ENCODE results near the gene ZNF581.

Gene ZNF581

DNA sequence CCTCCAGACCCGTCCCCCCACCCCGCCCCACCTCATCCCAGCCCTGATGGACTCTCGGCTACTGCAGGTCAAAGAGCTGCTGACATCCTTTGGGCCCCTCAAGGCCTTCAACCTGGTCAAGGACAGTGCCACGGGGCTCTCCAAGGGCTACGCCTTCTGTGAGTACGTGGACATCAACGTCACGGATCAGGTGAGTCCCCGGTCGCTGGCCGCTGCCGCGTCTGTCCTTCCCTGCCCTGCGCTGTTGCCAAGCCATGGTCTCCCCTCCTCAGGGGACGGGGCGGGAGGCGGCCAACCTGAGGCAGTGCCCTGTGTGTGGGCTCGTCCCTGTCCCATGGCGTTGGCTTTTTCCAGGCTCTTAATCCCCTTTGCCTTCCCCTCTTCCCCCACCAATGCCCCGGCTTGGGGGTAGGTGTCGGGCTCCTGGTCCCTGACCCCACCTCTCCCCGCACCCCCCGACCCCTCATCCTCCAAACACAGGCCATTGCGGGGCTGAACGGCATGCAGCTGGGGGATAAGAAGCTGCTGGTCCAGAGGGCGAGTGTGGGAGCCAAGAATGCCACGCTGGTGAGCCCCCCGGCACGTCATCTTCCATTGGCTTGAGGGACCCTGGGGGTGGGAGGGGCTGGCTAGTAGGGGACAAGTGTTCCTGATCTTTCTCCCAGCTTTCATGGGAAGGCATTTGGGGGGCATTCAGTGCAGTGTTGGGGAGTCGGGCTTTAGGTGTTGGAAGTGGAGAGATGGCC, 25.3 kb downstream of the ZNF581 start:
- DNase-seq, result no peak

DNA sequence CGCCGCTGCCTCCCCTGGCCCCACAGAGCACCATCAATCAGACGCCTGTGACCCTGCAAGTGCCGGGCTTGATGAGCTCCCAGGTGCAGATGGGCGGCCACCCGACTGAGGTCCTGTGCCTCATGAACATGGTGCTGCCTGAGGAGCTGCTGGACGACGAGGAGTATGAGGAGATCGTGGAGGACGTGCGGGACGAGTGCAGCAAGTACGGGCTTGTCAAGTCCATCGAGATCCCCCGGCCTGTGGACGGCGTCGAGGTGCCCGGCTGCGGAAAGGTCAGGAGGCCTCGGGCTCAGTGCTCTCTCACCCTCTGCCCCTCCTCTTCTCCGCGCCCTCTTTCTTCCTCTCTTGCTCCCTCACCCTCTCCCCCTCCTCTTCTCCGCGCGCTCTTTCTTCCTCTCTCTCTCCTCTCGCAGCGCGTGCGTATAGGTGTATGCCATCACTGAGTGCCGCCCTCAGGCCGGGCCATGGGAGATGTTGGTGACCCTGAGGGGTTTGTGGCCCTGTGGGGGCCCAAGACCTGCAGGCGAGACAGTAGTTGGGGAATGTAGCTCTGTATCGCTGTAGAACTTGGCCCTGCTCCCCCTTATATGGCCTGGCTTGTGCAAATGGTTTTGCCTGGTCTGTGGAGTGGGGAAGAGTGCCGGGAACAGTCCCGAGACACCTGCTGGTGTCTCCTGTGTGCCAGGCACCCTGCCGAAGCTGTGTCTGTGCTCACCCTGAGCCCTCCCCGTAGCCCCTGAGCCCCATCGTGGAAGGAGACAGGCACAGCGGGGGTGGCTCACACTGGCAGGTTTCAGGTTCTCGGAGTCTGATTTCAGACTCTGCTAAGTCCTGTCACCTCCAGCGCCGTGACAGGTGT, 26.2 kb downstream of the ZNF581 start:
- no peak for DNase-seq

DNA sequence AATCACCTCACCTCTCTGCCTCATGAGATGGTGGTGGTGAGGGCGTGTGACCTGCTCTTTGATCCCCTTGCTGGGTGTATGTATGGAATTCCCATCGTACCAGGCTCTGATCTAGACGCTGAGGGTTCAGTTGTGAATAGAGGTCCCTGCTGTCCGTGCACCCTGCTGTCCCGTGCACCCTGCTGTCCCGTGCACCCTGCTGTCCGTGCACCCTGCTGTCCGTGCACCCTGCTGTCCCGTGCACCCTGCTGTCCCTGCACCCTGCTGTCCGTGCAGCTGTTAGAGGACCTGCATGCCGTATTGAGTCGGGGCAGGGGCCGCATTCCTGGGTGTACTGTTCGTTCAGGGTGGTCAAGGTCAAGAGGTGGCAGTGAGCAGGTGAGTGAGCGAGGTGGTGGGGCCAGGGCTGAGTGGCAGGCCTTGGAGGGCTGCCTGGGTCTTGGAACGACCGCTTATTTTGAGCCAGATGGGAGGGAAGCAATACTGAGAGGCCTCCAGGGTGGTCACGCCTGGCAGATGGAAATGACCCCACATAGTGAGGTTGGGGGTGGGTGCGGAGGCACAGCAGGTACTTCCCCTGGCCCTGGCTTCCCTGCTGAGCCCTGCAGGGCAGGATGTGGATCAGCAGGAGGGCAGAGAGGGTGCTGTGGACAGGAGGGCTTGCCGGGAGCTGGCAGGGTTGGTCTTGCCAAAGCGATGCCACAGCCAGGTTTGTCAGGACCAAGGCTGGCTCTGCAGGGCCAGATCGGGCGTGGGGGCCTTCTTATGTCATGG, 27.0 kb downstream of the ZNF581 start:
- peak; percentile 40 for DNase-seq

DNA sequence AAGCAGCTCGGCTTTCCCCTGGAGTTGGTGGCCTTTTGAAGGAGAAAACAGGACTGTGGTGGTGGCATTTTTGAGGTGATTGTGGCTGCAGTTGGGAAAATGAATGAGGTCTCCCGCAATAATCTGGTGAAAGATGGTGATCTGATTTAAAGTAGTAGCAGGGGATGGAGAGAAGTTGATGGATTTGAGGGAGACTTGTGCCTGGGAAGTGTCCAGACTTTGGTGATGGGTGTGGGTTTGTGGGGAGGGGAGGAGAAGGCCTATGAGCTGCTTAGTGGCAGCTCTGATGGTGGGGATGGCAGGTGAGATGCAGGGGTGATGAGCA, 27.6 kb downstream of the ZNF581 start:
- DNase-seq, result no peak

DNA sequence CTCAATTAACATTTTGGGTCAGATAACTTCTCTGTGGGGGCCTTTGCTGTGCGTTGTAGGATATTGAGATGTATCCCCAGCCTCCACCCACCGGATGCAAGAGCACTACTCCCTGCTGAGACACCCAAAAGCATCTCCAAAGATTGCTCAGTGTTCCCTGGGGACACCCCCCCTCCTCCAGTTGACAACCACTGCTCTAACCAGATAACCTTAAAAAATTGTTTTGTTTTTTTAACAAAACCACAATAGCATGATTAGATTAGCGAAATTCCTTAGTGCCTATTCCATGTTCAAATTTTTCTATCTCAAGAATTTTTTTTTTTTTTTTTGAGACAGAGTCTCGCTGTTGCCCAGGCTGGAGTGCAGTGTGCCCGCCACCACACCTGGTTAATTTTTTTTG, 29.0 kb downstream of the ZNF581 start:
- DNase-seq, result no peak

- DNase-seq, result no peak
Measured at GRCh38 chr19:55673465-55673864, 30.0 kb downstream of the ZNF581 start.

- no peak for DNase-seq
Measured at GRCh38 chr19:55673889-55674288, 30.4 kb downstream of the ZNF581 start.

DNA sequence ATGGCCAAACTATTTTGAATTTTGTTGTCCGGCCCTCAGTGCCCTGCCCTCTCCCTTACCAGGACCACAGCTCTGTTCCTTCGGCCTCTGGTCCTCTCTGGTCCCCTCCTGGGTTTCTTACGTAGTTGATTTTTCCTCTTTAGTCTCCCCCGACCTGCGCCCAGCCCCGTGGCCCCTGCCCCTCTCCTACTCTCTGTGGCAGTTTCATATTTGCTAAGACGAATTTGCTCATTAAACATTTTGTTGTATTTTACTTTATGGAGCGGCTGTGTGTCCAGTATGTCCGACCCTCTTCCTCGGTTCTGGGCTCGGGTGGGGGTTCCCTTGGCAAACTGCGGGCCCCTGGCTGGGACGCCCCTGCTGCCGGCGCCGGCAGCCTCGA, 31.0 kb downstream of the ZNF581 start:
- DNase-seq, result no peak

DNA sequence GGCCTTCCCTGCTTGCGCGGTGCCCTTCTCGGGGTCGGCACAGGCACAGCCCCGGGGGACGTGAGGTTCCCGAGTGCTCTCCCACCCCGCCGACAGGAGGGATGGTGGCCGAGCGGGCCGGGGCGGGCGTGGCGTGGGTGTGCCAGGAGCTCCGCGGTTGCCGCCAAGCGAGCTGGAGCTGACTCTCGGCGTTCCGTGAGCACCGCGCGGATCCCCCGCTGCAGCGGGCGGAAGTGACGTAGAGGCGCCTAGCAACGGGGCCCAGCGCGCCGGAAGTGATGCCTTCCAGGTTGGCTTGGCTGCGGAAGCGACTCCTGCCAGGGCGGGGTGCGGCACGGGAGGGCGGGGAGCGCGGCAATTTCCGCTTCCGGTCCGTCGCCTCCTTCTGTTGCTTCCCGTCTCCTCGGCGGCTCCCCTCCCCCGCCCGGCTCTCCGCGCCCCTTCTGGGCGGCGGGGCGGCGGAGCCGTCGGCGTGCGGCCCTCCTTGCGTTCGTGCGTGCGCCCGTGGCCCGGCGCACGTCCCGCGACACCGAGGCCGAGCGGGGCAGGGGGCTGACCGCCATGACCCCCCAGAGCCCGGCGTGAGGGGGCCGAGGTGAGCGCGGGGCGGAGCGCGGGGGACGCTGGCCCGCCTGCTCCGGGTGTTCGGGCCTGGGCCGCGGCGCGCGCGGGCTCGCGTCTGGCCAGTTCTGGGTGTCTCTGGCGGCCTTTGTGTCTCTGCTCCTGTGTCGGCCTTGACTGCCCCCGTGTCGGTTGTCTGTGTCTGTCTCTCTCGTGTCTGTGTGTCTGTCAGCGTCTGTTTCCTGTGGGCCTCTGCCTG, 31.6 kb downstream of the ZNF581 start, which contains the start of gene EPN1:
TSS of gene EPN1 (plus strand) at position 386 of the 820 bp plus-strand sequence. CDS start 3,402 bp downstream, outside the sequence.
- DNase-seq, result peak; percentile 98

GRCh38 chr19:55675661-55676354, 32.4 kb downstream of the ZNF581 start:
- DNase-seq, result no peak

DNA sequence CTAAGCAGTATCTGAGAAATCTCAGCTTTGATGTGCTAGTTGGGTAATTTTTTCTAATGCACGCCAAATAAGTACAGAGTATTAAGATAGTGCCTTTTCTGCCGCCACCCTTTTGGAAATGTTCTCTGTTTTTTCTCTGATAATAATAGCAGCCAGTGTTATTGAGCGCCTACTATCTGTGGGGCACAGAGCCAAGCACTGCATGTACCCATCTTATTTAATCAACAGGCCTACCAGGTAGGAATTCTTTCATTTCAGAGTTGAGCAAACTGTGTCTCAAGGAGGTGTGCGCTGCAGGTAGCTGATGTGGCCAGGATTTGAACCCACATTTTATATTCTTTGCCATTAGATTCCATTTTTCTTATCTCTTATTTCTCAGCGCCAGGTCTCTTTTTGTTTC, 32.9 kb downstream of the ZNF581 start:
- DNase-seq, result no peak

- no peak for DNase-seq
Measured at GRCh38 chr19:55676889-55677505, 33.5 kb downstream of the ZNF581 start.

GRCh38 chr19:55677572-55678028, 34.2 kb downstream of the ZNF581 start:
- DNase-seq, result no peak

GRCh38 chr19:55678121-55678671, 34.7 kb downstream of the ZNF581 start:
- no peak for DNase-seq

DNA sequence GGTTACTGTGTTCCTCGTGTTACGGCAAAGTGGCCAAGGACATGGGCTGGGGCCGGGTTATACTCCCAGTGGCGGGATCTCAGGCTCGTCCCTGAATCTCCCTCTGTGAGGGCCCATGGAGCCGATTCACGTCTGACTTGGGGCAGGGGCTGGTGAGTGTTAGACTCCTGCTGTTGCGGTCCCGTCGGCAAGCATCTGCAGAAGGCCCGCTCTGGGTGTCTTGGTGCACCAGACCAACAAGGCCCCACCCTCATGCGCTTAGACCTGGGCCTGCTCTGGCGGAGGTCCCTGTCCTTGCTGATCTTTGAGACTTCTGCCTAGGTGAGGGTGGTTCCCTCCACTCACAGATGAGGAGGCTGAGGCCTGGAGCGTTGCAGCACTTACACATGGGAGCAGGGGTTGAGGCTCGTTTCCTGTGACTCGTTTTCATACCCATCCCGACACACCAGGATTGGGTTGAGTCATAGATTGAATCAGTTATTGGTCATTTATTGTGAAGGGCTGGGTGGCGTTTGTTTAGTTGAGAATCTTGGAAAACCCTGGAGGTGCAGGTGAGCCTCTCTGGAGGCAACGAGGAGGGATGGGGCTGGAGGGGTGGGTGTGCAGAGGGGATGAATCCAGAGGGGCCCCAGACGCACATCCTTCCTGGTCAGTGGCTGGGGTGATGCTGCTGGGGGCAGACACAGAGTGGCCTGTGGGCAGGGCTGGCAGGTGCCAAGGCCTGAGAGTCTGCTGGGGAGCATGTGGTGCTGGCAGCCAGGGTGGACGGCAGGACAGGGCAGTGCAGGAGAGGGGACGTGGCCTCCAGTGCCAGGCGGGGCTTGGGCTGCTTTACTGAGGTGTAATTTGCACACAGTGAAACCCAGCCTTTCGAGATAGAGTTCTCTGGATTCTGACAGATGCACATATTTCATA, 36.2 kb downstream of the ZNF581 start:
- no peak for DNase-seq

- no peak for DNase-seq
Measured at GRCh38 chr19:55680339-55681130, 37.1 kb downstream of the ZNF581 start.

- no peak for DNase-seq
Measured at GRCh38 chr19:55681131-55682092, 38.0 kb downstream of the ZNF581 start.
